22Rv1 (cell line): ENCODE data around the gene NBEA.

Source experiments
- H3K27ac ChIP-seq: fragments of 450-650 bp; 2 replicates; pipeline ENCODE4 v1.5.1; 2017
- CTCF ChIP-seq: fragments of 450-650 bp; IDR thresholded peaks from 2 replicates; pipeline ENCODE4 v1.5.1; 2017; ENCODE audit warnings: mild to moderate bottlenecking
- ZFX ChIP-seq: fragments of 450-650 bp; IDR thresholded peaks from 2 replicates; pipeline ENCODE4 v1.6.1; 2017; ENCODE audit warnings: antibody characterized with exemption, borderline replicate concordance

NBEA gene

GRCh38 chr13:35479038-35479492 is 537.0 kb downstream of the NBEA start:
- no peak overlapping the region for H3K27ac ChIP-seq
- no peak for TF ChIP-seq ZFX
- TF ChIP-seq CTCF: no peak

GRCh38 chr13:35479706-35480105 is 537.6 kb downstream of the NBEA start:
- no peak for TF ChIP-seq CTCF

GRCh38 chr13:35480346-35480745 is 538.3 kb downstream of the NBEA start:
- no peak for TF ChIP-seq CTCF
- TF ChIP-seq ZFX: no peak
- H3K27ac ChIP-seq: no peak overlapping the region

More at GRCh38 chr13:35479706-35480105, 537.6 kb downstream of the NBEA start:
- H3K27ac ChIP-seq: no peak overlapping the region

- H3K27ac ChIP-seq: no peak overlapping the region
- TF ChIP-seq CTCF (no peak), ZFX (no peak)
Measured at GRCh38 chr13:35481777-35482176, 539.7 kb downstream of the NBEA start.

- no peak for TF ChIP-seq CTCF
- no peak for TF ChIP-seq ZFX
- no peak overlapping the region for H3K27ac ChIP-seq
Measured at GRCh38 chr13:35482527-35482926, 540.5 kb downstream of the NBEA start.

- no peak overlapping the region for H3K27ac ChIP-seq
- no peak for TF ChIP-seq ZFX
- no peak for TF ChIP-seq CTCF
Measured at GRCh38 chr13:35483761-35484160, 541.7 kb downstream of the NBEA start.

GRCh38 chr13:35484384-35484783 is 542.3 kb downstream of the NBEA start:
- H3K27ac ChIP-seq: no peak overlapping the region
- TF ChIP-seq CTCF (no peak), ZFX (no peak)
